RWPE2 (cell line): ENCODE results near the gene NAV2.

Source experiments
- ATAC-seq: fragments of 200-7000 bp; cut with Tn5 transposase; 3 replicates; pipeline ENCODE4 v1.9.1; 2021; ENCODE audit warnings: low read depth
- DNase-seq: peaks from one replicate; pipeline ENCODE4 v3.0.0-alpha.2; 2020; ENCODE audit warnings: low spot score
- H3K27ac ChIP-seq: fragments of 450-650 bp; 2 replicates; pipeline ENCODE4 v1.5.1; 2017; ENCODE audit warnings: mild to moderate bottlenecking; ENCODE audit not compliant: poor library complexity, severe bottlenecking
- H3K27me3 ChIP-seq: fragments of 250-450 bp; sonication (Bioruptor Pico); 2 replicates; pipeline ENCODE4 v1.5.1; 2021; ENCODE audit warnings: mild to moderate bottlenecking, moderate library complexity; ENCODE audit not compliant: insufficient read depth, poor library complexity, severe bottlenecking
- H3K36me3 ChIP-seq: fragments of 250-450 bp; sonication (Bioruptor Pico); 2 replicates; pipeline ENCODE4 v1.5.1; 2020; ENCODE audit warnings: low read depth, mild to moderate bottlenecking, moderate library complexity
- H3K4me1 ChIP-seq: fragments of 250-450 bp; sonication (Bioruptor Pico); 2 replicates; pipeline ENCODE4 v1.5.1; 2021; ENCODE audit warnings: mild to moderate bottlenecking, moderate library complexity; ENCODE audit not compliant: insufficient read depth, poor library complexity, severe bottlenecking
- H3K4me3 ChIP-seq: fragments of 250-450 bp; sonication (Bioruptor Pico); 2 replicates; pipeline ENCODE4 v1.5.1; 2021; ENCODE audit warnings: mild to moderate bottlenecking, moderate library complexity; ENCODE audit not compliant: severe bottlenecking
- H3K9me3 ChIP-seq: fragments of 250-450 bp; sonication (Bioruptor Pico); 2 replicates; pipeline ENCODE4 v1.5.1; 2021; ENCODE audit warnings: mild to moderate bottlenecking, moderate library complexity; ENCODE audit not compliant: severe bottlenecking
- TF ChIP-seq, protein P1 (sequence below): fragments of 450-650 bp; IDR thresholded peaks from one replicate; pipeline ENCODE4 v1.5.1; 2017; ENCODE audit warnings: mild to moderate bottlenecking, moderate library complexity; ENCODE audit not compliant: poor library complexity, severe bottlenecking

NAV2 gene

DNA sequence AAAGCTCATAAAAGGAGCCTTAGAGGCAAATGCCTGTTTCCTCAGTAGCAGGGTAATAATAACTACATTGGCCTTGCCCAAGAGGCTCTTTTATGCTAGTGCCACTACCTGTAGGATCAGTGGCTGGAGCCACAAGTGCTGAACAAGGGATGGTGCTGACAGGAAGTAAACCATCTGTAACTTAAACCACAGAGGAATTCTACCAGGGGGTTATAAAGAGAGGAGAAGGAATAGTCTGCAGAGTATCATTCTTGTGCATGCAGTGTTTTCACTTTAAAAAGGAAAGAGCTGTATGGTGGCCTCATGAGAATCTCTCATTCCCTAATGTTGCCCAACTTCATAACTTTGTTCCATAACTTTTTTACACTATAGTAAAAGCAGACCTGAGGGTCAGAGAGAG lies 279.5 kb downstream of the NAV2 start:
- no peak for DNase-seq
- no peaks in the 10 kb centered on the region for H3K9me3 ChIP-seq
- no peaks in the 10 kb centered on the region for H3K36me3 ChIP-seq
- TF ChIP-seq, protein P1, sequence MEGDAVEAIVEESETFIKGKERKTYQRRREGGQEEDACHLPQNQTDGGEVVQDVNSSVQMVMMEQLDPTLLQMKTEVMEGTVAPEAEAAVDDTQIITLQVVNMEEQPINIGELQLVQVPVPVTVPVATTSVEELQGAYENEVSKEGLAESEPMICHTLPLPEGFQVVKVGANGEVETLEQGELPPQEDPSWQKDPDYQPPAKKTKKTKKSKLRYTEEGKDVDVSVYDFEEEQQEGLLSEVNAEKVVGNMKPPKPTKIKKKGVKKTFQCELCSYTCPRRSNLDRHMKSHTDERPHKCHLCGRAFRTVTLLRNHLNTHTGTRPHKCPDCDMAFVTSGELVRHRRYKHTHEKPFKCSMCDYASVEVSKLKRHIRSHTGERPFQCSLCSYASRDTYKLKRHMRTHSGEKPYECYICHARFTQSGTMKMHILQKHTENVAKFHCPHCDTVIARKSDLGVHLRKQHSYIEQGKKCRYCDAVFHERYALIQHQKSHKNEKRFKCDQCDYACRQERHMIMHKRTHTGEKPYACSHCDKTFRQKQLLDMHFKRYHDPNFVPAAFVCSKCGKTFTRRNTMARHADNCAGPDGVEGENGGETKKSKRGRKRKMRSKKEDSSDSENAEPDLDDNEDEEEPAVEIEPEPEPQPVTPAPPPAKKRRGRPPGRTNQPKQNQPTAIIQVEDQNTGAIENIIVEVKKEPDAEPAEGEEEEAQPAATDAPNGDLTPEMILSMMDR = no peak
- no peak overlapping the region for H3K27ac ChIP-seq
- no peaks in the 10 kb centered on the region for H3K27me3 ChIP-seq
- no peak overlapping the region for H3K4me3 ChIP-seq
- ATAC-seq = no peak
- H3K4me1 ChIP-seq = peaks cover 12% of the 10 kb centered on the region

DNA sequence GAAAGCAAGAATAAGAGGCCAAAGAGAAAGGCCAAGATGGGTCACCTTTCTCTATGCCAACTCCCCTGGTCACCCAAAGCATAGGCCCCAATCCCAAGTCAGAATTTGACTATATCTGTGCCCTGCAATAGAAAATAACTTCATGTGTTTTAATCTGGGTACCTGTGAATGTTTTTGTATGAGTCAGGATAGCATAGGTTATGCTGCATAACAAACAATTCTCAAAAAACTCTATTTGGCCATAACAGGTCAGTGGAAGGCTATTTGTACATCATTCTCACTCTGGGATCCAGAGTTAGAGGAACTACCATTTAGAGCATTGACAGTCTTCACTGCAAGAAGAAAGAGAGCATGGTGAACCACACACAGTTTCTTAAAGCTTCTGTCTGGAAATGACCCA lies 280.4 kb downstream of the NAV2 start:
- TF ChIP-seq, protein P1 = no peak
- Histone ChIP-seq H3K27me3 (no peaks in the 10 kb centered on the region), H3K27ac (no peak overlapping the region), H3K9me3 (no peaks in the 10 kb centered on the region), H3K4me1 (peaks cover 12% of the 10 kb centered on the region), H3K4me3 (no peak overlapping the region), H3K36me3 (no peaks in the 10 kb centered on the region)
- DNase-seq (no peak), ATAC-seq (no peak)

DNA sequence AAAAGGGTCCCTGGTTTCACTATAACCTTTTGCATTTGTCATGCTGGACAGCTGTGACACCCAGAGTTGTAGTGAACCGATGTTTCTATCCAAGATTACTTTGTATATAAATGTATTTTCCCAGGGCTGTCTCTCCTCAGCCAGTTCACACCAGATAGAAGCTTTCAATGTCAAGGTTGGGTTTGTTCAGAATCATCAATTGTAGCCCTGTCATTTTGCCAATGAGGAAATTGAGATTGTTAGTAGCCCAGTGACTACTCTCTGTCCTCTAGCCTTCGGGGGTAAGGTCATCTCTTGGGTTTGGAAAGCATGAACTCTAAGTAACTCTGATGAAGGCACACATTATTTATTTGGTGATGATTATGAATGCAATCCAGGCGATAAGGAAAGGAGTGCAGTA lies 282.0 kb downstream of the NAV2 start:
- no peaks in the 10 kb centered on the region for H3K36me3 ChIP-seq
- H3K4me1 ChIP-seq = peaks cover 12% of the 10 kb centered on the region
- TF ChIP-seq, protein P1 = no peak
- no peak overlapping the region for H3K4me3 ChIP-seq
- peak overlapping the region; percentile 7 for H3K27ac ChIP-seq
- ATAC-seq = no peak
- DNase-seq = no peak
- H3K9me3 ChIP-seq = no peaks in the 10 kb centered on the region
- H3K27me3 ChIP-seq = no peaks in the 10 kb centered on the region

DNA sequence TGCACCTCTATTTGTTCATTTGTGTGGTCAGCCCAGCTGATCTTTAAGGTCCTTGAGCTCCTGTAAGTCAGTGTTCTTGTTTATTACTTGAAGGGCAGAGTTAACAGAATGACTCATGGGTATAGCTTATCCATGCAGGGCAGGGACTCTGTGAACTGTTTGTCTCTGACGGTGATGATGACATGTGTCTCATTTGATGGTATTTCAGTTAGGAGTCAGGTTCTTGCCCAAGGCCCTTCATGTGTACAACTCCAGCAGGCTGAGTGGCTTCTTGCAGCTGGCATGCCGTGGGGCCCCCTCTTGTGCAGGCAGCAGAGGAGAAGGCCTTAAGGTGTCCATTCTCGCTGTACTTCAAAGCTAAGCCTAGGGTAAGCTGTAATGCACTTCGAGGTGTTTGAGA lies 282.5 kb downstream of the NAV2 start:
- no peak overlapping the region for H3K4me3 ChIP-seq
- H3K4me1 ChIP-seq = peaks cover 12% of the 10 kb centered on the region
- H3K27ac ChIP-seq = peak overlapping the region; percentile 7
- no peaks in the 10 kb centered on the region for H3K36me3 ChIP-seq
- TF ChIP-seq, protein P1 = no peak
- H3K9me3 ChIP-seq = no peaks in the 10 kb centered on the region
- no peaks in the 10 kb centered on the region for H3K27me3 ChIP-seq
- DNase-seq = no peak
- ATAC-seq = peak; percentile 99

DNA sequence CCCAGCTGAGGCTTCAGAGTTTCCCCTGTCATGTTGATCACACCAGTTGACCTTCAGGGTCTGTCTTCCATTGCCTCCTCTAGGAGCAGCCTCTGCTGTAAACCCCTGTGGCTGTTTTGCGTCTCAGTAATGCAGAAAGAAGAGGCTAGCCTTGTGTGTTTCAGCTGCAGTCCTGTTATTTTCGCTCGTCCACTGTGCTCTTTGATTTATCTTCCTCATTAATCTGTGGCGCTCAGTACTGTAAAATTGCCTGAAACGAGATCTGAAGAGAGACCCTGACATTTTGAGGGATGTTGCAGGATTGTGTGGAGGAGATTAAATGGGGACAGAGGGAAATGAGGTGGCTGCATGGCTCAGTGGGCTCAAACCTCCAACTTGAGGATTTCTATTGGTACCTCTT lies 283.9 kb downstream of the NAV2 start:
- Histone ChIP-seq H3K4me1 (peaks cover 12% of the 10 kb centered on the region), H3K9me3 (no peaks in the 10 kb centered on the region), H3K27me3 (no peaks in the 10 kb centered on the region), H3K27ac (no peak overlapping the region), H3K36me3 (no peaks in the 10 kb centered on the region), H3K4me3 (no peak overlapping the region)
- no peak for DNase-seq
- TF ChIP-seq, protein P1 = no peak
- no peak for ATAC-seq
